Body of pancreas (tissue), 4 donors: ENCODE results near the gene RAB20. TPM values are rescaled to one million over a fixed set of nuclear protein-coding genes. Genes with fewer than 3 reads are reported as not detected.
A peak's percentile ranks its signal among the peaks of the same experiment; 100 is the strongest.
"Not testable (repeated sequence)": the region's sequence is repeated elsewhere in the genome, so short reads cannot be mapped to it uniquely, and the experiment has no call there.

Experiments
- ATAC-seq: fragments of 150-250 bp; one replicate; pipeline ENCODE4 v1.9.1; 2016
- DNase-seq, 4 donors: peaks; one replicate each; pipeline ENCODE4 v3.0.0-alpha.2; 2019
- H3K27ac ChIP-seq, 4 donors: fragments of 200-600 bp; sonication (generic); 1 replicate in 3 of 4; 2 replicates in 1 of 4; pipeline versions ENCODE4 v1.5.1 to v1.6.1; 2016 to 2019; ENCODE audit warnings: mild to moderate bottlenecking in 1 of 4, mixed read lengths in 1 of 4, moderate library complexity in 1 of 4
- H3K27me3 ChIP-seq, 2 donors: fragments of 200-600 bp; sonication (generic); one replicate each; pipeline ENCODE4 v1.6.0; 2016; ENCODE audit warnings: mild to moderate bottlenecking in 1 of 2
- H3K36me3 ChIP-seq, 2 donors: fragments of 200-600 bp; sonication (generic); replicated peaks in 1 of 2; 2 replicates each; pipeline ENCODE4 v1.5.1; 2016; ENCODE audit warnings: low read depth in 2 of 2; ENCODE audit not compliant: insufficient read depth in 1 of 2
- H3K4me1 ChIP-seq: fragments of 200-600 bp; sonication (generic); one replicate; pipeline ENCODE4 v1.6.0; 2016
- H3K4me3 ChIP-seq, 2 donors: fragments of 200-600 bp; sonication (generic); 1 replicate in 1 of 2; 2 replicates in 1 of 2; pipeline ENCODE4 v1.5.1; 2016 to 2019
- H3K9me3 ChIP-seq, 3 donors: fragments of 200-600 bp; sonication (generic); 1 replicate in 2 of 3; 2 replicates in 1 of 3; pipeline ENCODE4 v1.5.1; 2016
- POLR2A ChIP-seq, 3 donors: fragments of 450-650 bp; IDR thresholded peaks; one replicate each; pipeline ENCODE4 v1.6.1; 2016; ENCODE audit warnings: antibody characterized with exemption in 3 of 3, mild to moderate bottlenecking in 2 of 3
- WGBS, 2 donors: methylation state at CpG; one replicate each; pipeline ENCODE4 v1.1.5; 2017; 5-methylcytosine and 5-hydroxymethylcytosine counted together
- intact Hi-C: fragments of 100-400 bp; cut with DNase I; formaldehyde crosslinking; loops from one replicate; pipeline ENCODE4 v1.15.1; 2023
- total RNA-seq, 2 donors: library from RNA; depleted of rRNA; stranded (reverse); fragments of >200 nt; gene quantifications; one replicate each; pipeline ENCODE4 v1.1.0, GENCODE V29; 2016
- TF ChIP-seq, protein P1 (sequence below), 7 experiments: fragments of 450-650 bp in 4 of 7; fragments of 200-600 bp in 3 of 7; sonication (generic) in 3 of 7; IDR thresholded peaks; one replicate each; pipeline ENCODE4 v1.5.1; 2016 to 2019; ENCODE audit warnings: antibody characterized with exemption in 7 of 7

RAB20 gene, protein sequence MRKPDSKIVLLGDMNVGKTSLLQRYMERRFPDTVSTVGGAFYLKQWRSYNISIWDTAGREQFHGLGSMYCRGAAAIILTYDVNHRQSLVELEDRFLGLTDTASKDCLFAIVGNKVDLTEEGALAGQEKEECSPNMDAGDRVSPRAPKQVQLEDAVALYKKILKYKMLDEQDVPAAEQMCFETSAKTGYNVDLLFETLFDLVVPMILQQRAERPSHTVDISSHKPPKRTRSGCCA
- total RNA-seq, result 10 to 100 TPM; 23.1 to 35.5 TPM

- peak within 1 kb of the TSS; percentile 89 to 98 (median 94) for H3K27ac ChIP-seq
Observed at GRCh38 chr13:110561344-110562035, at the start of gene RAB20. RAB20 (minus strand) TSS chr13:110561722; CDS start chr13:110561519, 203 bp downstream.

DNA sequence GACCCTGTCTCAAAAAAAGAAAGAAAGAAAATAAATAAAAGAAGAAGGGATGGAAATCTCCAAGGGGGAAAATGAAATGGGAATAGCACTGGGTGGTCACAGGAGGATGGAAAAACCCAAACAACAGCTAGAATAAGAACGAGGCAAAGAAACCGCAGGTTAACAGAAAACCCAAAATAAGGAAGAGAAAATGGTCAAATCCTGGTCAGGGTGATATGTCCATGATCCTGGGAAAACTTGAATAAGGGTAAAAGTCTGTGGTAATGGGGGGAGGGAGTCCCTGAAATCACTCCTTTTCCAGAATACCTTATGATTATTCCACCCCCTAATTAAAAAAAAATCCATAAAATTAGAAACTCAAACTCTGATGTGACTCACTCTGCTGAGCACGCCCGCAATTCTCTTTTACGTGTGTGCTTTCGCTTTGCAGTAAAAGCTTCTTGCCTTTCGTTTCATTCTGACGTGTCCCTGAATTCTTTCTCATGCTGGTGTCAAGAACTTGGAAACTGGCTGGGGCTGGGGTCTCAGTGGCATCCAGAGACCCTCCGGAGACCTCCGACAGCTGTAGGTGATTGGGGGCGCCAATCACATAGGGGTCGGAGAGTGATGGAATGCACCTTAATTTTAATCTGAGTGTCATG is 49.6 kb upstream of the RAB20 start:
- DNase-seq, result no peak
- Histone ChIP-seq H3K27ac (no peak overlapping the region), H3K27me3 (no peaks in the 10 kb centered on the region), H3K4me1 (peaks cover 6% of the 10 kb centered on the region), H3K4me3 (no peak overlapping the region), H3K36me3 (no peaks in the 10 kb centered on the region), H3K9me3 (no peaks in the 10 kb centered on the region)
- 65 to 82% methylated on average over 12 of the region's 12 CpGs for WGBS, 2 donors
- TF ChIP-seq, protein P1, sequence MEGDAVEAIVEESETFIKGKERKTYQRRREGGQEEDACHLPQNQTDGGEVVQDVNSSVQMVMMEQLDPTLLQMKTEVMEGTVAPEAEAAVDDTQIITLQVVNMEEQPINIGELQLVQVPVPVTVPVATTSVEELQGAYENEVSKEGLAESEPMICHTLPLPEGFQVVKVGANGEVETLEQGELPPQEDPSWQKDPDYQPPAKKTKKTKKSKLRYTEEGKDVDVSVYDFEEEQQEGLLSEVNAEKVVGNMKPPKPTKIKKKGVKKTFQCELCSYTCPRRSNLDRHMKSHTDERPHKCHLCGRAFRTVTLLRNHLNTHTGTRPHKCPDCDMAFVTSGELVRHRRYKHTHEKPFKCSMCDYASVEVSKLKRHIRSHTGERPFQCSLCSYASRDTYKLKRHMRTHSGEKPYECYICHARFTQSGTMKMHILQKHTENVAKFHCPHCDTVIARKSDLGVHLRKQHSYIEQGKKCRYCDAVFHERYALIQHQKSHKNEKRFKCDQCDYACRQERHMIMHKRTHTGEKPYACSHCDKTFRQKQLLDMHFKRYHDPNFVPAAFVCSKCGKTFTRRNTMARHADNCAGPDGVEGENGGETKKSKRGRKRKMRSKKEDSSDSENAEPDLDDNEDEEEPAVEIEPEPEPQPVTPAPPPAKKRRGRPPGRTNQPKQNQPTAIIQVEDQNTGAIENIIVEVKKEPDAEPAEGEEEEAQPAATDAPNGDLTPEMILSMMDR (IDR thresholded peaks at IDR 0.05), result no peak
- TF ChIP-seq POLR2A (IDR thresholded peaks at IDR 0.05), result no peak
- ATAC-seq, result no peak
- intact Hi-C loops, result no loop called here

More at GRCh38 chr13:110561344-110562035, at the start of gene RAB20:
- Histone ChIP-seq H3K9me3 (no peaks in the 10 kb centered on the region), H3K4me1 (peaks cover 66% of the 10 kb centered on the region), H3K36me3 (no peaks in the 10 kb centered on the region), H3K4me3 (peak within 1 kb of the TSS; percentile 52 to 80), H3K27me3 (no peaks in the 10 kb centered on the region)
- DNase-seq, result peak; percentile 91 to 94 (median 91)
- peak; percentile 70 for ATAC-seq
- intact Hi-C loops, result no loop called here
- WGBS, 2 donors, result 0 to 3% methylated on average over 12 to 58 of the region's 79 CpGs
- peak; percentile 66 to 92 (median 80) for TF ChIP-seq POLR2A (IDR thresholded peaks at IDR 0.05)
- TF ChIP-seq, protein P1 (IDR thresholded peaks at IDR 0.05), result no peak

DNA sequence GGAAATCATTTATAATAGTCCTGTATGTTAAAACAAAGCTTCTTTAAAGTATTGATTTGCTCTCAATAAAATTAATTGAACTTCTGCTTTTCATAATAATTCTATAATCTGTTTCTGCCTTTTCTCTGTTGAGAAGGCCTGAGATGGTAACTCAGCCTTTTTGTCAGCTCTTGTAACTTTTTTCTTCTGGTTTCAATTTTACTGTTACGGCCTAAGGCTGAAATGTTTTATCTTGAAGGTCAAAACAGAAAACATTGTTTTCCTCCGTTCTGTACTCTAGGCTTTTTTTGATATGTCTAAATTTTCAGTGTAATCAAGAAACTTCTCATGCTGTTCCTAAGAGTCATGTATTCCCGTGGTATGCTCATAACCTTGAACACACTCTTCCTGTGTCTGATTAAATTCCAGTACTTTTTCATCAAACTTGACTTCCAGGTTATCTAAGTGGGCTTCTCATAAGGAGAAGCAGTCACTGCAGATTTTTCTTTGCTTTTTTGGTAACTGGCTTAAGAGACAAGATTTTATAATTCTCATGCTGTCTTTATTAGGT is 46.2 kb upstream of the RAB20 start:
- DNase-seq (no peak), ATAC-seq (no peak)
- Histone ChIP-seq H3K27ac (no peak overlapping the region), H3K4me3 (no peak overlapping the region), H3K36me3 (no peaks in the 10 kb centered on the region), H3K4me1 (no peaks in the 10 kb centered on the region), H3K9me3 (no peaks in the 10 kb centered on the region), H3K27me3 (no peaks in the 10 kb centered on the region)
- WGBS, 2 donors, result 50 to 61% methylated on average over 3 of the region's 3 CpGs
- intact Hi-C loops, result no loop called here
- TF ChIP-seq, protein P1 (IDR thresholded peaks at IDR 0.05), result no peak
- no peak for TF ChIP-seq POLR2A (IDR thresholded peaks at IDR 0.05)

DNA sequence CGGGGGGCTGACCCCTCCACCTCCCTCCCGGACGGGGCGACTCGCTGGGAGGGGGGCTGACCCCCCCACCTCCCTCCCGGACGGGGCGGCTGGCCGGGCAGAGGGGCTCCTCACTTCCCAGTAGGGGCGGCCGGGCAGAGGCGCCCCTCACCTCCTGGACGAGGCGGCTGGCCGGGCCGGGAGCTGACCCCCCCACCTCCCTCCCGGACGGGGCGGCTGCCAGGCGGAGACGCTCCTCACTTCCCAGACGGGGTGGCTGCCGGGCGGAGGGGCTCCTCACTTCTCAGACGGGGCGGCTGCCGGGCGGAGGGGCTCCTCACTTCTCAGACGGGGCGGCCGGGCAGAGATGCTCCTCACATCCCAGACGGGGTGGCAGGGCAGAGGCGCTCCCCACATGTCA is 44.8 kb upstream of the RAB20 start:
- H3K27me3 ChIP-seq, H3K36me3 ChIP-seq, intact Hi-C loops, H3K27ac ChIP-seq, H3K4me1 ChIP-seq, ATAC-seq, DNase-seq, H3K9me3 ChIP-seq, H3K4me3 ChIP-seq: not testable (repeated sequence)
- no CpG with 5 or more reads among the region's 33 CpGs for WGBS, 2 donors

- TF ChIP-seq POLR2A (IDR thresholded peaks at IDR 0.05), result no peak
- TF ChIP-seq, protein P1 (IDR thresholded peaks at IDR 0.05), result no peak
- Histone ChIP-seq H3K27me3 (no peaks in the 10 kb centered on the region), H3K4me1 (no peaks in the 10 kb centered on the region), H3K27ac (no peak overlapping the region), H3K4me3 (no peak overlapping the region), H3K36me3 (no peaks in the 10 kb centered on the region), H3K9me3 (no peaks in the 10 kb centered on the region)
- ATAC-seq (no peak), DNase-seq (no peak)
- intact Hi-C loops, result no loop called here
- 80 to 83% methylated on average over 6 of the region's 6 CpGs for WGBS, 2 donors
Observed at GRCh38 chr13:110605132-110605531, 43.6 kb upstream of the RAB20 start.
